Nephron (organoid): ENCODE measurements around the gene TMPRSS3.

ENCODE experiments used
- H3K27ac Mint-ChIP-seq, 3 experiments: 2 replicates each; pipeline ENCODE4 v1.8.0; 2020; ENCODE audit warnings: mixed read lengths in 3 of 3, mild to moderate bottlenecking in 2 of 3, moderate library complexity in 1 of 3
- H3K27me3 Mint-ChIP-seq: 2 replicates; pipeline ENCODE4 v1.8.0; 2021; ENCODE audit warnings: low read depth, mild to moderate bottlenecking, moderate library complexity, mixed read lengths
- H3K36me3 Mint-ChIP-seq: 2 replicates; pipeline ENCODE4 v1.8.0; 2020; ENCODE audit warnings: low read depth, mixed read lengths
- H3K4me1 Mint-ChIP-seq: 2 replicates; pipeline ENCODE4 v1.8.0; 2020; ENCODE audit warnings: mixed read lengths
- H3K4me3 Mint-ChIP-seq, 3 experiments: 2 replicates each; pipeline ENCODE4 v1.8.0; 2020; ENCODE audit warnings: mild to moderate bottlenecking in 3 of 3, mixed read lengths in 3 of 3, moderate library complexity in 2 of 3
- H3K9me3 Mint-ChIP-seq: 2 replicates; pipeline ENCODE4 v1.8.0; 2020; ENCODE audit warnings: mixed read lengths
- TF ChIP-seq, protein P1 (sequence below), 3 experiments: fragments of 200-600 bp; sonication (generic); IDR thresholded peaks; one replicate each; pipeline ENCODE4 v1.5.0; 2021; ENCODE audit warnings: antibody characterized with exemption in 3 of 3; ENCODE audit not compliant: unreplicated experiment in 3 of 3

The TMPRSS3 gene

GRCh38 chr21:42373196-42373907 lies 22.5 kb downstream of the TMPRSS3 start:
- Mint-ChIP-seq H3K9me3 (peaks cover 3% of the 10 kb centered on the region), H3K4me3 (no peak overlapping the region), H3K27ac (no peak overlapping the region), H3K36me3 (no peaks in the 10 kb centered on the region), H3K27me3 (peaks cover 47% of the 10 kb centered on the region), H3K4me1 (peaks cover 11% of the 10 kb centered on the region)
- TF ChIP-seq, protein P1, sequence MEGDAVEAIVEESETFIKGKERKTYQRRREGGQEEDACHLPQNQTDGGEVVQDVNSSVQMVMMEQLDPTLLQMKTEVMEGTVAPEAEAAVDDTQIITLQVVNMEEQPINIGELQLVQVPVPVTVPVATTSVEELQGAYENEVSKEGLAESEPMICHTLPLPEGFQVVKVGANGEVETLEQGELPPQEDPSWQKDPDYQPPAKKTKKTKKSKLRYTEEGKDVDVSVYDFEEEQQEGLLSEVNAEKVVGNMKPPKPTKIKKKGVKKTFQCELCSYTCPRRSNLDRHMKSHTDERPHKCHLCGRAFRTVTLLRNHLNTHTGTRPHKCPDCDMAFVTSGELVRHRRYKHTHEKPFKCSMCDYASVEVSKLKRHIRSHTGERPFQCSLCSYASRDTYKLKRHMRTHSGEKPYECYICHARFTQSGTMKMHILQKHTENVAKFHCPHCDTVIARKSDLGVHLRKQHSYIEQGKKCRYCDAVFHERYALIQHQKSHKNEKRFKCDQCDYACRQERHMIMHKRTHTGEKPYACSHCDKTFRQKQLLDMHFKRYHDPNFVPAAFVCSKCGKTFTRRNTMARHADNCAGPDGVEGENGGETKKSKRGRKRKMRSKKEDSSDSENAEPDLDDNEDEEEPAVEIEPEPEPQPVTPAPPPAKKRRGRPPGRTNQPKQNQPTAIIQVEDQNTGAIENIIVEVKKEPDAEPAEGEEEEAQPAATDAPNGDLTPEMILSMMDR (IDR thresholded peaks at IDR 0.05; ENCODE audit: unreplicated experiment in 3 of 3): no peak

GRCh38 chr21:42370894-42371654 lies 24.8 kb downstream of the TMPRSS3 start:
- no peak overlapping the region for H3K27ac Mint-ChIP-seq
- TF ChIP-seq, protein P1 (IDR thresholded peaks at IDR 0.05; ENCODE audit: unreplicated experiment in 3 of 3): no peak
- H3K36me3 Mint-ChIP-seq: no peaks in the 10 kb centered on the region
- H3K27me3 Mint-ChIP-seq: peaks cover 35% of the 10 kb centered on the region
- H3K4me3 Mint-ChIP-seq: no peak overlapping the region
- H3K9me3 Mint-ChIP-seq: no peaks in the 10 kb centered on the region
- H3K4me1 Mint-ChIP-seq: peaks cover 15% of the 10 kb centered on the region

GRCh38 chr21:42369821-42370220 lies 26.0 kb downstream of the TMPRSS3 start:
- H3K27me3 Mint-ChIP-seq: peaks cover 27% of the 10 kb centered on the region

GRCh38 chr21:42367367-42368165 lies 28.3 kb downstream of the TMPRSS3 start:
- Mint-ChIP-seq H3K9me3 (no peaks in the 10 kb centered on the region), H3K27ac (peak overlapping the region in 1 of 3 experiments; percentile 40), H3K36me3 (no peaks in the 10 kb centered on the region), H3K4me3 (no peak overlapping the region), H3K4me1 (peaks cover 9% of the 10 kb centered on the region), H3K27me3 (peaks cover 32% of the 10 kb centered on the region)
- TF ChIP-seq, protein P1 (IDR thresholded peaks at IDR 0.05; ENCODE audit: unreplicated experiment in 3 of 3): no peak

More at GRCh38 chr21:42369821-42370220, 26.0 kb downstream of the TMPRSS3 start:
- TF ChIP-seq, protein P1 (IDR thresholded peaks at IDR 0.05; ENCODE audit: unreplicated experiment in 3 of 3): no peak
- Mint-ChIP-seq H3K4me3 (no peak overlapping the region), H3K9me3 (no peaks in the 10 kb centered on the region), H3K4me1 (peaks cover 15% of the 10 kb centered on the region), H3K36me3 (no peaks in the 10 kb centered on the region), H3K27ac (no peak overlapping the region)

GRCh38 chr21:42366292-42367010 lies 29.4 kb downstream of the TMPRSS3 start, which contains the start of gene TFF1:
TFF1 (minus strand) TSS chr21:42366535; CDS start chr21:42366495, 40 bp downstream.
- peaks cover 37% of the 10 kb centered on the region for H3K27me3 Mint-ChIP-seq
- no peaks in the 10 kb centered on the region for H3K9me3 Mint-ChIP-seq
- H3K4me1 Mint-ChIP-seq: peaks cover 9% of the 10 kb centered on the region
- TF ChIP-seq, protein P1 (IDR thresholded peaks at IDR 0.05; ENCODE audit: unreplicated experiment in 3 of 3): no peak
- peak within 1 kb of the TSS in 1 of 3 experiments; percentile 40 for H3K27ac Mint-ChIP-seq
- no peak within 1 kb of the TSS for H3K4me3 Mint-ChIP-seq
- no peaks in the 10 kb centered on the region for H3K36me3 Mint-ChIP-seq
